GM20000 (cell line): ENCODE measurements around the gene TMEM14C.

Experiments
- DNase-seq: peaks from one replicate; pipeline ENCODE4 v3.0.0; 2012; ENCODE audit warnings: low spot score
- CTCF ChIP-seq: IDR thresholded peaks from 2 replicates; pipeline ENCODE4 v1.5.1; 2012; ENCODE audit warnings: mild to moderate bottlenecking, control low read depth; ENCODE audit errors: extremely low read depth, missing control alignments

TMEM14C gene

GRCh38 chr6:10722820-10723566, at the start of gene TMEM14C:
TMEM14C (plus strand) TSS chr6:10723070; CDS start chr6:10724614, 1,544 bp downstream.
- peak; percentile 96 for DNase-seq

GRCh38 chr6:10676403-10676802, 46.5 kb upstream of the TMEM14C start:
- no peak for DNase-seq
- no peak for TF ChIP-seq CTCF

More at GRCh38 chr6:10722820-10723566, at the start of gene TMEM14C:
- TF ChIP-seq CTCF: no peak

- TF ChIP-seq CTCF: no peak
- DNase-seq: no peak
Observed at GRCh38 chr6:10678456-10678855, 44.4 kb upstream of the TMEM14C start.

- DNase-seq: no peak
- TF ChIP-seq CTCF: no peak
Observed at GRCh38 chr6:10681795-10682194, 41.1 kb upstream of the TMEM14C start.

- DNase-seq: no peak
Observed at GRCh38 chr6:10682355-10682988, 40.4 kb upstream of the TMEM14C start.

GRCh38 chr6:10684618-10685017, 38.3 kb upstream of the TMEM14C start:
- DNase-seq: no peak
- TF ChIP-seq CTCF: no peak

More at GRCh38 chr6:10682355-10682988, 40.4 kb upstream of the TMEM14C start:
- no peak for TF ChIP-seq CTCF
